ENCODE measurements around the gene HOXB5.

Gene HOXB5

GRCh38 chr17:48617471-48618255, 24.1 kb upstream of the HOXB5 start:
- no peak for DNase-seq (ENCODE audit: low read depth in 3 of 3, low spot score in 1 of 3)

DNA sequence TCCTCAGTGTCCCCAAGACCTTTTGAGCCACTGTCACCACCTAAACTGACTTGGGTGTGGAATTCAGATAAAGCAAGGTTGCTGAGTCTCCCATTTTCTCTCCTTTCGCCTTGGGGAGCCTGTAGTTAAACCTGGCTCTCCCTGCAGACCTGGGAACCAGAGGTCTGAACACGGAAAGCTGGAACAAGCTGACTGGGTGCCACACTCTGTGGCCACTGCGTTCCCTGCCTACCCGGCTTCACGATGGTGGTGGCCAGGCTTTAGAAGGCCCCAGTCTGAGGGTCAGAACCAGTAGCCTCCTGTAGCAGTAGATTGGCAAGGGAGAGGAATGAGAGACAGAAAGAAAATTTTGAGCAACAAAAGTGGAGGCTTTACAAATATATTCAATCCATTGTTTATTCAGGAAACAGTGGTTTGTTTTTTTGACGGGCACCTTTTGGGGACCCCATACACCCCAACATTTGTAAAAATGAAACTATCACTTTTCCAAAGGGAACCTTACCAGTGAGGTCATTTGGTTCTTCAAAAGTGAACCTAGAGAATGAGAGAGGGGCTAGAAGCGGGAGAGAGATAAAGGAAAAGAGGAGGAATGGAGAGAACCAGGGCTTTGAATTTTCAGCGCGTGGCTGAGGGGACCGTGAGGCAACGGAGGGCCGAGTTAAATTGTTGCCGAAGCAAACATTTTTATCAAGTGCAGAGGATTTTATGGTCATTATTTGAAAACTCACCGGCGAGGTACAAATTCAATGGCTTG, 23.3 kb upstream of the HOXB5 start:
- DNase-seq (ENCODE audit: low read depth in 3 of 3, low spot score in 1 of 3) = no peak

DNA sequence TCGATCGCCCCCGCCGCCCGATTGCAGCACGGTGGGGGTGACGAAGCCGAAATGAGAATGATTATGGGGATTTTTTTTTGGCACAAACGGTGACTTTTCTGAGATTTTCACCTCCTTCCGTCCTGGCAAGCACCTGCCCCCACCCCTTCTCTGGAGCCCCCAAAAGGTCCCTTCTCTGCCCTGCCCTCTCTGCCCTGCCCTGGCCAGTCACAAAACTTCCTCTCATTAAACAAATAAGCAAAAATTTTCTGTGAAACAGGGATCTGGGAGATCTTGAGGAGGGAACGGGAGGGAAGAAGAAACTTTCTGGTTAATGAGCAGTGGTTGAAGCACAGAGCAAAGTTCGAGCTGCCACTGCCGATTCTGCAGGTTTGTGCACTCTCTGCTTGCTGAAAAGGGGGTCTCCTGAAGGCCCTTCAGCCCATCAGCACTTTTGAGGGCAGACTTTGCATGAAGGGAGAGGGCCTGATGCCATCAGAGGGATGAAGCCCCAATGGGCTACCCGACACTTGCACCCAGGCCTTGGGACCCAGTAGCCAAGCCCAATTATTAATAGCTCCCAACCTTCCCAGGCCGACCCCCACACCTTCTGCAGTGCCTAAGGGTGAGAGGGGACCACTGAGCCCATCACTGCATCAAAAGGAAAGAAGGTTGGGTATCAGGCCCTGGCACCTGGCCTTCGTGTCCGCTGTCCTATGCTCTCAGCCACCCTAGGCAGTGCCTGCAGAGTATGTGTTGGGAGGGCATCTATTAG, 22.6 kb upstream of the HOXB5 start:
- DNase-seq (ENCODE audit: low read depth in 3 of 3, low spot score in 1 of 3) = no peak

DNA sequence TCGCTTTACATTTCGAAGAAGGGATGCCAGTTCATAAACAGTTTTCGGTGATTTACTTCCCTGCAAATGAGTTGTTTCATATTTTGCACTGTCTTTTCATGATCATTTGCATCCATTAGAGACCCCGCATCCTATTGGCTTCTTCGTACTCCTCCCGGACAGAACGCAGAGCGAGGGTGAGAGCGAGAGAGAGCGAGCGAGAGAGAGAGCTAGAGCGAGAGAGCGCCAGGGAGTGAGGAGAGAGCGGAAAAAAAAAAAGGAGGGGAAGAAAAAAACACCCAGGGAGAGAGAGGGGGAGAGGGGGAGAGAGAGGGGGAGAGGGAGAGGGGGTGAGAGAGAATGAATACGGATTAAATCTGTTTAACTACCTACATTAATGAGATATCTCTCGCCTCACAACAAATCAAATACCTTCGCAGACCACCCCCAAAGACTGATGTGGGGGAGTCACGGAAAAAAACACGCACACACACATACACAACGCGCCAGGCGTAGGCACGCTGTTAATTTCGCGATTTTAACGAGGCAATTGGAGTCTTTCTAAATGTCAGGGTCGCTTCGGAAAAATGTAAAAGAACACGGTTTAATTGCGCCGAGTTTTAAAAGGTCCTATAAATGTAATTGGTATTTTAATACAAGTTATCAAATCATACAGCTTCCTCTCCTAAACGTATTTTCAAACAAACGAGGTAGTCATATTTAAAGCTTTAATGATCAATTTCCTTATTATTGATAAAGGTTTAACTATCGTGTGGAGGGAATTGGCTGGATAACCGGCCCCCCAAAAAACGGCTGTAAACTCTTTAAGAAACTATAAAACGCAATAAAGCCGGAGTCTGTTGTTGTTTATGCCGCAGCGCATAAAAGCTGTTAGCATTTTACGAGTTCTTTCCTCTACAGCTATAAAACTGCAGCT, 21.7 kb upstream of the HOXB5 start, which contains the start of gene HOXB8:
TSS of gene HOXB8 (minus strand) at position 246 of the 916 bp plus-strand sequence. CDS start 588 bp downstream, outside the sequence.
- no peak for DNase-seq (ENCODE audit: low read depth in 3 of 3, low spot score in 1 of 3)

DNA sequence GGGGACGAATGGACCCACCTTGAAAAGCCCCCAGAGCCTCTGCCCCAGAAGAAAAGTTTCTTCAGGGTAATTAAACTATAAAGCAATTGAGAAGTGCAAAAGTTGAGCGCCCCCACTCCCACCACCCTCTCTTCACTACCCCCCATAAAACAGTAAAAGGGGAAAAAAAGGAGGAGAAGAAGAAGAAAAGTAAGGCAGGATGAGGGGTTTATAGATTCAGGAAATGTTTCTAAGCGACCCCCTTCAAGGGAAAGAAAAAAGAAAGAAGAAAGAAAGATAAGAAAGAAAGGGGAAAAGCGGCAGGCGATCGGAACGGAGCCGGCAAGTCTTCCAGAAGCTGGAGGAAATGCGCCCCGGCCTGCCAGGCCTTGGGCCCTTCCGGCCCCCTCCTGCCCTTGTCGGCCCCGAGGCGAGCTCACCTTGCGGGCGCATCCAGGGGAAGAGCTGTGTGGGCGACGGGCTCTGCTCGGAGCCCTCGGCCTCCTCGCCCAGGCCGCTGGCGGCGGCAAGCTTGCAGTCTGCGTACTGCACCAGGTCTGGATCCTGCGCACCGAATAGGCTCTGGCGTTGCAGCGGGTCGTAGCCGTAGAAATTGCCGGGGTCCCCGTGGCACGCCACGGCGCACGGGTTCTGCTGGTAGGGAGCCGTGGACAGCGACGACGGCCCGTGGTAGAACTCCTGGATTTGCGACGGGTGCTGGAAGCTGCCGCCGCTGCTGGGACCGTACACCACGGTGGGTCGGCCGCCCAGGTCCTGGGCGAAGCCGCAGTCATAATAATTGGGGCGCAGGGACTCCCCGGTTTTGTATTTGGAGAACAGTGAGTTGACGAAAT, 20.5 kb upstream of the HOXB5 start:
- no peak for DNase-seq (ENCODE audit: low read depth in 3 of 3, low spot score in 1 of 3)

DNA sequence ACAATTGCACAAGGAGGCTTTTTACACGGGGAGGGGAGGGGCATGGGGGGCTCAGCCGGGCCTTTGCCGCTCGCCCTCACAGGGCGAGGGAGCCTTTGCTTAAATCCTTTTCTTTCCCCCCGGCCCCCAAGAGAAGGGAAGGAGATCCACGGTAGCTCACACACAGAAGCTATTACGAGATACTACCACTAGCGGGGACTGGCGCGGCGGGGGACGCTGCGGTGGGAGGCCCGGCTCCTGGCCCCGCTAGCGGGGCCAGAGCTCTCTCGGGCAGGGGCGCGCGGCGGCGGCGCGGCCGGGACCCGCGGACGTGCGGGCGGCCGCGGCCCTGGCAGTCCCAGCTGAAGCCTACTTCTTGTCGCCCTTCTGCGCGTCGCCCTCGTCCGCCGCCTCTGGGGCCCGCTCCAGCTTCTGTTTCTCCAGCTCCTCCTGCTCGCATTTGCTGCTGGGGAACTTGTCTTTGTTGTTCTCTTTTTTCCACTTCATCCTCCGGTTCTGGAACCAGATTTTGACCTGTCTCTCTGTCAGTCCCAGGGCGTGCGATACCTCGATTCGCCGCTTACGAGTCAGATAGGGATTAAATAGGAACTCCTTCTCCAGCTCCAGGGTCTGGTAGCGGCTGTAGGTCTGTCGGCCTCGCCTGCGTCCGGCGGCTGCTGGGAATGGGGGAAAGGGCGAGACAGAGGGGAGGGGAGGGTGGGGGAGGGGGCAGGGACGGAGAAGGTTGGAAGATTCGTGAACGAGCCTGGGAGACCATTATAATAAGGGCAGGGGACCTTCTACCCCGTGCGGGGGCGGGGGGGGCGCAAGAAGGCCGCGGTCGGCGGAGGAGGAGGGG, 19.5 kb upstream of the HOXB5 start:
- DNase-seq (ENCODE audit: low read depth in 3 of 3, low spot score in 1 of 3) = no peak

DNA sequence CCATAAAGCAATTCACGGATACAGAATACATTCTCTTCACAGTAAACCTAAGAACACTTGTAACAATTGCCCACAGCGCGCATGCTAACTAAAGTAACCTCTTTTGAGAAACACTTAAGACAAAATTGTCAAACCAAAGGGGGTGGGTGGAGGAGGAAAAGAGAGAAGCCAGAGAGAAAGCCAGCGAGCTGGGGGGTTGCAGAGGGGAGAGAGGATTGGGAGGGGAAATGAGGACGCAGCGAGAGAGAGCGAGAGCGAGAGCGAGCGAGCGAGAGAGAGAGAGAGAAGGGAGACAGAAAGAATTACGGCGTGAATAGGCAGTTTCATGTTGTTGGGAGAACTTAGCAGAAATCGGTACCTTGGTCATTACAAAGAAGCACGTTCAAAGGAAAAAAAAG, 18.9 kb upstream of the HOXB5 start:
- DNase-seq (ENCODE audit: low read depth in 3 of 3, low spot score in 1 of 3) = no peak

DNA sequence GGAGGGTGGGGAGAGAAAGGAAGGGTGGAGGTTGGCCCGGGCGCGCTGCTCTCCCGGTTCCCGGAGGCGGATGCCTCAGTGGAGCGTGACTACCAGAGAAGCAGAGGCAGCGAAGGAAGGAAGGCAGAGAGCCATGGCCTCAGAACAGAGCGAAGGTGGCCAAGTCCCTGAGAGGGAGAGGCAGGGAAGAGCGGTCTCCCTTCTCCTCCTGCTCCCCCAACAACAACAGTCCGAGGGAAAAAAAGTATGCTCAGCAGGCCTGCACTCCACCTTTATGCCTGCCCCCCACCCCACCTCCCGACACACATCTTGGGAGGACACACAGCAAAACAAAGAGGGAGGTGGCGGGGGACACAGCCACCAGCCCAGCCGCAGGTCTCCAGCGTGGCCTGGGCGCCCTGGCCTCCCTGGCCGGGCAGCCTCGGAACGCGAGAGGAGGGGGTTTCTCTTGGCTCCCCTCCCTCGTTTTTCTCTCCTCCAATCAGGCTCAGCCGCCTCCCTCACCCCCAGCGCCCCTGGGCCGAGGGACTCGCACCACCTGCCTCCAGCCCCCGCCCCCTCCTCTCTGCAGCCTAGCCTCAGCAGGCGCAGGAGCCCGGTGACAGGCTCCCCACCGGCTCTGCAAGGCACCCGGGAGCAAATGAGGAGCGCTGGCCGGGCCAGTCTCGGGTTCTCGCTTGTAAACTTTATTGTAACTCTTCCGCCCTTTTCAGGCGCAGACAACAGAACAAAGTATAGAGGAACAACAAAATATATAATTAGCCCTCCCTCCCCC, 18.3 kb upstream of the HOXB5 start:
- DNase-seq (ENCODE audit: low read depth in 3 of 3, low spot score in 1 of 3) = no peak

GRCh38 chr17:48611213-48611612, 17.6 kb upstream of the HOXB5 start:
- DNase-seq (ENCODE audit: low read depth in 3 of 3, low spot score in 1 of 3) = no peak

DNA sequence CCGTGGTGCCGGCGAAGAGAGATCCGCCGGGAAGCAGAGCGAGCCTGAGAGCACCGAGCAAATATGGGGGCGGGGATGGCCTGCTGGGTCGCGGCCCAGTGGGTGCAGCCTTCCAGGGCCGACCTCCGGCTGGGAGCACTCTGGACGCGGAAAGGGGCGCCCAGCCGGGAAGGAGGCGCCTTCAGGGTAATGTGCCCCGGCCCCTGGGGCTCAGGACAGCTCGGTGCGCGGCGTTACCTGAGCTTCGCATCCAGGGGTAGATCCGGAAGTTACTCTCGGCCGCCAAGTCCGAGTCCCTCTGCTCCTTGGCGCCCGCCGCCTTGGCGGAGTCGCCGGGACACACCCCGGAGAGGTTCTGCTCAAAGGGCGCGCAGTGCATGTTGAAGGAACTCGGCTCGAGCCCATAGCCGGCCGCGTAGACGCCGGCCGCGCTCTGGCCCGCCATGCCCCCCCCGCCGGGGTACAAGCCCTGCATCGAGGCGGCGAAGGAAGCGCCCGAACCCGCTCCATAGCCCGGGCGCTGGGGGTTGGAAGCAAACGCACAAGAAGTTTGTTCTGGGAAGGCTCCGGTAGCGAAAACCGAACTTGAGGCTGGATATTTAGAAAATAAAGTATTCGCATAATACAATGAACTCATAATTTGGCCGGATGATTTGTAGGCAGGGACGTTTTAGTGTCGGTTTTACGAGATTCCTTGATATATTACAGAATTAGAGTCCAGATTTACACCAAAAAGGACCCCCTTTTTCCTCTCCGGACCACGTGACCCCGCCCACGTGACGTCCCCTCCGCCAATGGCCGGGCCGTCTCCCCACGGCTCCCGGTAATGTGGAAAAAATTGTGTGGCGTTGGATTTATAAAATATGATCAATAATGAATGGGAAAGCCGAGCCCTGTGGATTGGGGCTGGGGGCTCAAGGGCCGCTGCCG, 17.0 kb upstream of the HOXB5 start, which contains the start of gene HOXB7:
TSS of gene HOXB7 (minus strand) at position 736 of the 930 bp plus-strand sequence. CDS start at position 637, 99 bp downstream.
- peak in 1 of 3 donors; percentile 58 for DNase-seq (ENCODE audit: low read depth in 3 of 3, low spot score in 1 of 3)

DNA sequence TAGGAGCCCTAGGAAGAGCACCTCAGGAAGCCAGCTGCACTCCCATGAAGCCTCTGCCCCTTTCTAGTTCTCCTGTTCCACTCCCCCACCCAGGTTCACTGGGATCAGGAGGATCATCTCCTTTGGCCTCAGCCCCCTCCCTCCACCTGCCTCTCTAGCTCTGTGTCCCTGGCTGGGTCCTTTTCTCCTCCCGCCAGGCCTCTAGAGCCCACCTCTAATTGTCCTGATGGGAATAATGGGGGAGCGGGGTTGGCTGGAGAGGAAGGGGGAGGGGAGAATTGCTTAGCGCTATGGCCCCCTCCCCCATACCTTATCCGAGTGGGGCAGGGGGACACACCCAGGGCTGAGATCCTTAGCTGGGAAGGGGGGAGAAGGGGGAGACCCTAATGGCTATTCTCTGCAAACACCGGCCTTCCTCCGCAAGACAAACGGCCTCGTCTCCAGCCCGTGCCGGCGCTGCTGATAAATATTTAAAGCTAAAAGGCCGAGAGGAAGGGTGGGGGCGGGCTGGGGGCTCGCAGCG, 16.2 kb upstream of the HOXB5 start:
- no peak for DNase-seq (ENCODE audit: low read depth in 3 of 3, low spot score in 1 of 3)

GRCh38 chr17:48609033-48609432, 15.5 kb upstream of the HOXB5 start:
- no peak for DNase-seq (ENCODE audit: low read depth in 3 of 3, low spot score in 1 of 3)

GRCh38 chr17:48608494-48608834, 14.9 kb upstream of the HOXB5 start:
- no peak for DNase-seq (ENCODE audit: low read depth in 3 of 3, low spot score in 1 of 3)

GRCh38 chr17:48606892-48607614, 13.5 kb upstream of the HOXB5 start:
- DNase-seq (ENCODE audit: low read depth in 3 of 3, low spot score in 1 of 3) = no peak

DNA sequence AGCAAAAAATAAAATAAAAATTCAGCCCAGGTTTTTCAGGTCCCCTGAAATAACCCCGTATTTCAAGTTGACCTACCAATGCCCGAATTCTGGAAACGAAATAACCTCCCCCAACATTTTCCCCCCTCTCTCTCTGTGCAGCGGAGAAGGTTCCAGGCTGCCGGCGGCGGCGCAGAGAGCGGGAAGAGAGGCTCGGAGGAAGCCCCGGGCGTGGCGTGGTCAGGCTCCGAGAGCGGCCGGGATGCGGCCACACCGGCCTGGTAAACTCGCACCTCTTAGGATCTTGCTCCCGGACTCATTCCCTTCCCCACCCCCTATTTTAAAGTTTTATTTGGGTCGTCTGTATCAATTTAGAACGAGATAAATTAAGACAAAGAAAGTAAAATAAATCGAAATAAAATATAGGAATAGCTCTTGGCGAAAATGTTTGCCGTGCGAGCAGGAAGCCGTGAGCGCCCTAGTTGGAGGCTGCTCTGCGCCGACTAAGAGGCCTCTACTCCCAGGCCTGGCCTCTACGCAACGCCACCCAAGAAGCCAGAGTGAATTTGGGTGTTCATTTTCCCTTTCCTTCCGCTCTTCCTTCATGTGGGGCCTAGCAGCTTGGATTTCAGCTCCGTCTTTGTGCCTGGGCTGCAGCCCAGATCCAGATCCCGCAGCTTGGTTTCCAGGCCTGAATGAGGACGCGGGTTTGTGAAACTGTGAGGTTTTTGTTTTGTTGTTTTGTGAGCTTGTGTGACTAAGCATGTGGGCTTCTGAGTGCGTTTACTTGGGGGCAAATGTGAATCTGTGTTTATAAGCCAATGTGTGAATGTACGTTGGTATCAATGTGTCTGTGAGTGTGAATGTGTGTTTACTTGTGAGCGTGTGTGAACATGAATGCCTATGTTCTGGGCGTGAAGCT, 12.7 kb upstream of the HOXB5 start:
- DNase-seq (ENCODE audit: low read depth in 3 of 3, low spot score in 1 of 3) = no peak
